GM12892 (cell line): ENCODE data around the gene TAF11L14.
"Not testable (repeated sequence)": the region's sequence is repeated elsewhere in the genome, so short reads cannot be mapped to it uniquely, and the experiment has no call there.

Experiments used
- POLR2A ChIP-seq: IDR thresholded peaks from 2 replicates; pipeline ENCODE4 v1.6.1; 2011; ENCODE audit warnings: low read depth, low read length, control low read depth
- POLR2AphosphoS5 ChIP-seq: IDR thresholded peaks from 2 replicates; pipeline ENCODE4 v1.6.1; 2011; ENCODE audit warnings: low read depth, low read length, control low read depth

DNA sequence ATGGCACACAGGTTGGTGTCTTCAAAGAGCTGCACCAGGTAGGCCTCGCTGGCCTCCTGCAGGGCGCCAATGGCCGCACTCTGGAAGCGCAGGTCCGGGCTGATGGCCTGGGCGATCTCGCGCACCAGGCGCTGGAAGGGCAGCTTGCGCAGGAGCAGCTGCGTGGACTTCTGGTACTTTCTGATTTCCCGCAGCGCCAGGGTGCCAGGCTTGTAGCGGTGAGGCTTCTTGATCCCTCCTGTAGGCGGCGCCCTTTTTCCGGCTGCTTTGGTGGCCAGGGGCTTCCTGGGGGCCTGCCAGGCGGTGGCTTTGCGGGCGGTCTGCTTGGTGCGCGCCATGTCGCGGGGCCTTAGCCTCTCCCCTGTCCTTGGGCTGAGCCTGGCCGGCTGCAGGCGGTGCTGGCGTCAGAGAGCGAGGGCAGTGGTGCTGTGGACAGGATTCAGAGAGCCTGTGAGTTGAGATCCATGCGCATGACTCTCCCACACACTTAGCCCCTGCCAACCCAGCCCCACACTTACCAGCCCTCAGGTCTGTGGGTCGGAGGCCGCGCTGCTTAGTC lies 21.0 kb downstream of the TAF11L14 start:
- TF ChIP-seq POLR2AphosphoS5, POLR2A: not testable (repeated sequence)
